ENCODE results near the gene LRRC27.
A peak's percentile ranks its signal among the peaks of the same experiment; 100 is the strongest.

The LRRC27 gene

DNA sequence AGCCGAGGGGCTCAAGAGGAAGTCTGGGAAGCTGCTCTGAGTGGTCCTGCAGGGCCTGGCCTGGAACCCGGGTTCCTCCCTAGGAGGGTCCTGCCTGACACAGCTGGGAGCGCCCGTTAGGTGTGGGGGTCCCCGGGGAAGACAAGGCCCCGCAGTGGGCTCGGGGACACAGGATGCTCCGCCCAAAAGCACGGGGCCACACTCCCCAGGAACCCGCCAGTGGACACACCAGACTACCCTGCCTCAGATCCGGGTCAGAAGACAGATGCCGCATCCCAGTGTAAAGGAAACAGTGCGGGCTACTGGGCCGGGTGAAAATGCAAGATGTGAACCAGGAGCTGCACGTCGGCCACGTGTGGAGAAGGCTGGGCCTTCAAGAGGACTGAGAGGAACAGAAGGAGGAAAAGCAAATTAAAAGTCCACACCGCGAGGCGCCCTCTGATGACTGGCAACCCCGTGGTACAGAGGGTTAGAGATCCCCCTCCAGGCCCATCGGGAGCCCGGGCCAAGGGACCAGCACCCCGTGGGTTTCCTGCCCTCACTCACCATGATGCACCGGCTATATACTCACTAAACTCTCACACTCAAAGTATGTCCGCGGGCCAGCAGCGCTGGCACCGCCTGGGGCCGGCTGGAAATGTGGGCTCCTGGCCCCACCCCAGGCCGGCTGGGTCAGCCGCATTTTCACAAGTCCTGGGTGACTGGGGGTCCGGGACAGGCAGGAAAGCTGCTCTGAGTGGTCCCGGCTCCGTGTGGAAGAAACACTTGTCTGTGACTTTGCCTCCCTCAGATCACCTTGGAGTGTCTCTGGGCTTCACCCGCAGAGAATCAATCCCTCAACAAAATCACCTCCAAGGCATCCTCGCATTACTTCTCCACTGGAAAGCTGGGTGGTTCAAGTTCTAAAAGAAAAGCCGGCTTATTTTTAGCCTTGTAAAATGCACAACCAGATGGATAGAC is 30.3 kb upstream of the LRRC27 start:
- no peak for DNase-seq (ENCODE audit: low read depth in 2 of 2)

- DNase-seq (ENCODE audit: low read depth in 2 of 2): no peak
Observed at GRCh38 chr10:132302421-132303310, 29.3 kb upstream of the LRRC27 start.

DNA sequence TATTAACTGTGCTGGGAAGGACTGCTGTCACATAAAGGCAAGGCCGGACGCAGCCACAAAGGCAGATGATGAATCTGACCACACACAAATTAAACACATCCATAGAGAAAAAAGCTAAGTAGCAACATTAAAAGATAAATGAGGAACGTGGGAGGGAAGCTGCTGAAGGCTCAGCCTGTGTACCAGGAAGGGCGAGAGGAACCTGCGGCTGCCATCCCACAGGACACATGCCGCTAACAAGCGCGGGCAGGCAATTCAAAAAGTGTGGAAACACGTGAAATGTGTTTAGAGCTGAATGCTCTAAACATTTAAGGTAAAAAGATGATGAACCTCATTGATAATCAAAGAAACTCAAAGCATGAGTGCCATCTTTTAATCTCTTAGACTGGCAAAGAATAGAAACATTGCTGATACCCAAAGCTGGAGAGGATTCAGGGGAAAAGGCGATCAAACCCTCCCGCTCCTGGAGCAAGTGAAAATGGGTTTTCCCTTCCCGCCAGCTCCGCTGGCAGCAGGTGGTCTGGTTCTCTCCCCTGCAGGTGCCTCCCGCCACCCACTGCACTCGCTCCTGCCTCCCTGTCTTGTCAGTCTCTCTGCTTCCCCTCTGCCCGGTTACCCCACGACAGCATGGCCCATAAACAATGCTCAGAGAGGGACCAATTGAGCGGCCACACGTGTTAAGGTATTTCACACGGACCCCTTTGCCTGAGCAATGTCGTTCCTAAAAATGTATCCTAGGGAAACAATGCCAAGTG is 28.5 kb upstream of the LRRC27 start:
- no peak for DNase-seq (ENCODE audit: low read depth in 2 of 2)

DNA sequence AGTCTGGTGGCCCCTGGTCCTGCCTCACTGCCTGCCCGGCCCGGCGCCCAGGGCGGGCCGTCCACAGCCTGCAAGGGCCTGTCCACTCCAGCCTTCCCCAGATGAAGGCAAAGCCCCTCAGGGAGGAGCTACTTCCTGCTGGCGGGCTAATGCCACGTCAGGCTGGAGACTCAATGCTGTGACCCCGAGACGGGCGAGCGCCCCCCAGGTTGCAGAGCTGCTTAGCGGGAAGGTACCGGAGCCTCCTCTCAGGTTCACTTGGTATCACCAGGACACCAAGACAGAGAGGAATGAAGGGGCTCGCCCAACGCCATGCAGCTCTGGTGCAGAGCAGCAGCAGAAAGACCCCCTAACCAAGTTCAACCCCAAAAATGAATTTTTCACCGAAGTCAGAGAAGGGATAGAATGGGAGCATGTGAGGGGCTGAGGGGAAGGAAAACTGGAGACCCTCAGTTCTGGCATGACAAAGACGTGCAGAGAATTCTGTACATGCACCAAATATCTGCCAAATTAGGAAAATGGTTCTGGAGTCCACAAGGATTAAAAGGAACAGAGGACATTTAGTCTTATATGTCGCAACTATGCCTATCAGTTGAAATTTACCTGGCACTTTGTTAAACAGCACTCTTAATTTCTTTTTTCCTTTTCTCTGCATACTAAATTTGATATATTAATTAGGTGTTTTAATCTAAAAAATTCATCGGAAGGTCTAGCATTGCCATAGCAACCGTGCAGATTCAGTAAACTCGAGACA is 27.1 kb upstream of the LRRC27 start:
- DNase-seq (ENCODE audit: low read depth in 2 of 2): no peak

DNA sequence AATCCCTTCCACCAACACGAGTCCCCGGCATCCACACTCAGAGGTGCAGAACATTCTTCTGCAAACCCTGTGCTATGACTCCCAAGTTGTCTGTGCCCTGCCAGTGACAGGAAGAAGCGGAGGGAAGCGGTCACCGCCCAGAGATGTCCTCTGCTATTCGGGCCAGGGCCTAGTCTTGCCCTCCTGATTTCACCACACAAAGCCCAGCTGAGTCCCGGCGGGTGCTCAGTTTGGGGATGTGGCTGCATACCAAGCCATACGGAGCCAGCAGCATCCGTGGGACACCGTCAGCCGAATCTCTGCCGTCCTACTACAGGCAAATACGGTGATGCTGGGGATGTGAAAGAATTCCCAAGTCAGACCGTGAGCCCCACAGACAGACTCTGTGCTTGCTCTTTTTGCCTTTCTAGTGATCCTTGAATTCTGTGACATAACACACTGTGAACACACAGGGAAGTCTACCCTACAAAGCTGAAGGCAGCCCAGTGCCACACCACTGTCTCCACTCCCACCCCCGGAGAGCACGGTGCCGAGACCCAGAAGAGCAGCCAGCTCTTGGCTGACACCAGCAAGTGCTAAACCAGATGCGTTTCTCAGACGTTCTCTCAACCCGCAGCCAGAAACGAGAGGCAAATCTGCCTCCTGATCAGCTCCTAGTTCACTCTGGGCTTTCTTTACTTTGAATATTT is 26.2 kb upstream of the LRRC27 start:
- DNase-seq (ENCODE audit: low read depth in 2 of 2): no peak

DNA sequence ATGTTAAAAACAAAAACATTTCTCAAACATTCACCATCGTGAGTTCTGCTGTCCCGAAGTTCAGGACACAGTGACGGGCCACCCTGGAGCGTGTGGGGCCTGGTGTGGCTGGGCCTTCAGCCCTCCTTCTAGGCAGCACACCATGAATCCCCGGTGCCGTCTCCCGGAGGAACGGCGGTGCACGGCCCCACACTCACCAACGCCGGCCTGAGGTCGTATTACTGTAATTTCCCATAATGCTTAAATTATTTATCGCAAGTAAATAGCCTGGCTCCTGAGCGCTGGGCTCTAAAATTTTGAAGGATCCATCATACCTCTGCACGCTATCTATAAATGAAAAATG is 25.7 kb upstream of the LRRC27 start:
- no peak for DNase-seq (ENCODE audit: low read depth in 2 of 2)

GRCh38 chr10:132306864-132307751 is 24.9 kb upstream of the LRRC27 start:
- no peak for DNase-seq (ENCODE audit: low read depth in 2 of 2)

- peak; percentile 80 to 85 for DNase-seq (ENCODE audit: low read depth in 2 of 2)
Observed at GRCh38 chr10:132307823-132308586, 24.0 kb upstream of the LRRC27 start, which contains the start of gene STK32C. Gene STK32C (minus strand): TSS chr10:132307950. CDS start chr10:132307833, 117 bp downstream.

DNA sequence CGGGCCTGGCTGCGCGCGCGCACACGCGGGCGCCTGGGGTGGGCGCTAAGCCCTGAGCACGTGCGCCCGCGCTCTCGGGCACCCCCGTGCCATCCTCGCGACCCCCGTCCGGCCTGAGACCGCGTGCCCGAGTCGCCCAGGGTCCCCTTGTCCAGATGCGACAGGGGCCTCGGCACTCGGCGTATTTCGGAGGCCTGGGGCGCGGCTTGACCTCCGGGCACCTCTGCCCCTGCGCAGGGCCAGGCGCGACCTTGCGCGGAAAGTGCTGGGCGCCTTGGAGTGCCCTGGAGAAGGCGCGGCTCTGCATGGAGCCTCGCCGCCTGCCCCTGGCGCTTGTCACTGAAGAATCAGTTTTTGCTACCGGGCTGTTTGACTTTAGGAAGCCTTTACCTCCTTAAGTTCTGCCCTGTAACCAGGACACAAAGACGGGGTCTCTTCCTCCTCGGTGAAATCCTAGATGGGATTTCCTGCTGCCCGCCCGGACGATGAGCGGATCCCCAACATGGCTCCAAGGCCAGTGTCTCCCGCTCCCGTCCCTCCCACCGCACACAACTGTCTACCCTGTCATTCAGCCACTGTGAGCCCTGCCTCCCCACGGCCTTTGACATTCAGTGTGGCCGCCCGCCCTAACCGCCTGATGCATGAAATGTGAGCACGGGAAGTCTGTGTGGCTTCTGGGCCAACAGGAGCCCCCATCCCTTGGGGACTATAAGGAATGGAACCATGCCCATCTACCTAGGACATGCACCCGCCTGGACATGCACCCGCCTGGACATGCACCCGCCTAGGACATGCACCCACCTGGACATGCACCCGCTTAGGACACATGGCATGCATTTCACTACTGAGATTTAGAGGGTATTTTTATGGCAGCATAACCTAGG is 23.2 kb upstream of the LRRC27 start:
- no peak for DNase-seq (ENCODE audit: low read depth in 2 of 2)

DNA sequence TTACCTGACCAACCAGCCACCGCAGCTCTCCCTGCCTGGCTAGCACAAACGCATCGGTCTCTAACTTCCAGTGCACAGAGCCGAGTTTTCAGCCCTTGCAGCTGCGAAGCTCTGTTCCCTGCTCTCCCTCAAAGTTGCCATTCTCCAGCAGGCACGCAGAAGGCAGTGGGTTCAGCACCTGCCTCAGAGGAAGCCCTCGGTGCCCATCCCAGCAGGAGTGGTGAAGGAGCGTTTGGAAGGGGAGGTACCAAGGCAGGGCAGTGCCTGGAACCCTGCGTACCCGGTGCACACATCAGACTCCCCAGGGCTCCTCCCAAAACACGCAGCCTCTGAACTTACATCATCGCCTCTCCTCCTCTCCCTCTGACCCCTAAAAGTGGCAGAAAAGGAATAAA is 22.5 kb upstream of the LRRC27 start:
- DNase-seq (ENCODE audit: low read depth in 2 of 2): no peak

DNA sequence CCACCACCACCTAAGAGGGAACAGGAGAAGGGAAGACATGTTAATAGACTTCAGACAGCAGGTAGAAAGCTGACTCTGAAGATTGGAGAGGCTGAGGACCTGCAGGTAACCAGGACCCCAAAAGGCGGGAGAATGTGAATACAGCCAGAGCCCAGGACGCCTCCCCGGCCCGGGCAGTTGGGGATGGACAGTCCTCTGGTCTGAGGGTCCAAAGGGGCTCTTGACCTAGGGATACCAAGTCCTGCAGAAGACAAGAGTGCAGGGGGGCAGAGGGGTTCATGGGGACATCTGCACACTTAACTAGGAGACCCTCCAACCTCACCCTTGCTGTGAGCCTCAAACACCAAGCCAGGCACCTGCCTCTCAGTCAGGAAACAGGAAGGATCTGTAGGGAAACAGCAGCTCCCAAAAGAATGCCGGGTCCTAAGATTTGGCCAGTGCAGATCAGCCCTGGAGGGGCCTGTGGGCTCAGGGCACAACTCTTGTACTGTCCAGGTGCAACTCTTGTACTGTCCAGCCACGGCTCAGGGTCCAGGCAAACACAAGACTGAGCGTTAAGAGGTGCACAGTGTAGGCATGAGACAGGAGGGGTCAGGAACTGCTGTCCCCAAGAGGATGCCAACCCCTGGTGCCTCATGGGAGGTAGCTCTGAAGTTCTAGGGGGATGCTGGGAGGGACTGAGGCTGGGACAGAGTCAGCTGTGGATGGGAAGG is 22.0 kb upstream of the LRRC27 start:
- no peak for DNase-seq (ENCODE audit: low read depth in 2 of 2)

DNA sequence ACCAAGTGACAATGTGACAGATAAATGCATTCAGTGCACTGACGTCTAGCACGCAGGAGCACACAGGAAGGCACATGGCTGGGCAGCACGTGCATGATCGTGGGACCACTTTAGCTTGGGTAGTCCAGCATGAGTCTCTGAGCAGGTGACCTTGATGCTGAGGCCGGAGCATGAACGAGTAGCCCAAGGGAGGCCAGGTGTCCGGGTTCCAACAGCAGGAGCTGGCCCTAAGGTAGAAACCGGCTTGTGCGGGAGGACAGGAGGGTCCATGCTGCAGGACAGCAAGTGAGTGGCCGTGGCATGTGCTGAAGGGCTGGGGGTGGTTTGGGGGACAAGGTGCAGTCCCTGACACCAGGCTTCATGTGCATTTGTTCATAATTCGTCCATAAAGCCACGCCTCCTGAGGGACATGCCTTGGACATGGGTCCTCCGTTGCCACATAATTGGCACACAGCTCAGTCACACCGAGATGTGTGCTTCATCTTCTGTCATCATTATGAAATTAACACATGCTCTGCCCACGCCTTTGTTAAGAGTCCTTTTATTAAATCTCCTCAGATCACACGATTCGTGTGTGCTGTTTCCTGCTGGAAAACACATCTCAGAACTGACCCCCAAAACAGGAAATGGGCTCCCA is 21.2 kb upstream of the LRRC27 start:
- no peak for DNase-seq (ENCODE audit: low read depth in 2 of 2)

DNA sequence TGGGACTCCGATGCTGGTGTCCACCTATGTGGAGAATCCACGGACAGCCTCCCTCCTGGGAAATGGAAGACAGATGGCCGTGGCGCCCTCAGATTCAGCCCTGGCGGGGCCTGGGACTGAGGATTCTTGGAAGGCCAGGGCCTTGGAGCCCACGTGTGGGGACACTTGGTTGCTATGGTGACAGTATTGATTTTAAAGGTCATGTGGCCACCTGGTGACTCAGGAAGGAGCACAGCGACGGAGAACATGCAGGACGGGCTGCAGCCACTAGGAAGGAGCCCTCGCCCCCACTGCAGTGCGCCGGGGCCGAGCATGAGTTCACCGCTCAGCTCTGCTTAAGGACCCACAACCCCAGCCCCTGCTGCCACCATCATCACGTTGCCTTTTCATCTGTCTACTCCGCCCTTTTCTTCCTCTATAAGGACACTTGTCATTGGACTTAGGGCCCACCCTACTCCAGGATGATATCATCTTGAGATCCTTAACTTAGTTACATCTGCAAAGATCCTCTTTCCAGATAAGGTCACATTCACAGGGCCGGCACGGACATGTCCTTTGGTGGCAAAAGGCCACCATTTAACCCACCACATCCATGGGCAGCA is 20.6 kb upstream of the LRRC27 start:
- DNase-seq (ENCODE audit: low read depth in 2 of 2): no peak

DNA sequence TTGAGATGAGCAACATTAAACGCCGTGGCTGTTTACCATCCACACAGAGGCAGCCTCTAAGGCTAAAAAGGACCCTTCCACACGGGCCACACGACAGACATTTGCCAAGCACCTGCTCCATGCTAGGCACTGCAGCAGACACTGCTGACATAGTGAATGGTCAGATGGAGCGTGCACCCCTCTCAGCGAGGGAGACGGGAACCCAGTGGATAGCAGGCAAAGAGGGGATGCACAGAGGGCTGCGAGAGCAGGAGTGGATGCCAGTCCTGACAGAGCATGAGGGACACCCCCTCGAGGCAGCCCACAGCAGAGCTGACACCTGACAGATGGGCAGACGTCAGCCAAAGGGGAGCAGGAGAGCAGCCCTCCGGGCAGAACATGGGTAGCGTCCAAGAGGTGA is 18.7 kb upstream of the LRRC27 start:
- DNase-seq (ENCODE audit: low read depth in 2 of 2): no peak

- DNase-seq (ENCODE audit: low read depth in 2 of 2): no peak
Observed at GRCh38 chr10:132313865-132314264, 18.1 kb upstream of the LRRC27 start.

DNA sequence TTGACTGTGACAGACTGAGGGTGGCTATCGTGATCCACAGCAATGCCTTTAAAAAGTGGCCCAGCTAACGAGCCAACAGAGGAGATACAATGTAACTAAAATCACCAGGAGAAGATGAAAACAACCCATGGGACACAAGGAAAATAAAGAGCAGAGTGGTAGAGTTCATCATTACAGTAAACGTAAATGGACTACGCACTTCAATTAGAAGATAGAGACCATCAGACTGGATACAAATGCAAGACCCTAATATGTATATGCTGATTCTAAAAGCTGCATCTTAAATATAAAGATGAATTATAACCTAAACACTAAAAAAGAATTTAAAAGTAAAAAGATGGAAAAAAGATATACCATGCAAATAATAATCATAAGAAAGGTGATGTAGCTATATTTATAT is 17.7 kb upstream of the LRRC27 start:
- DNase-seq (ENCODE audit: low read depth in 2 of 2): no peak
